ENCODE measurements around the gene RTN4R. TPM values are rescaled to one million over a fixed set of nuclear protein-coding genes. Genes with fewer than 3 reads are reported as not detected.

The RTN4R gene
- total and polyA plus RNA-seq, 2 of the 13 experiments (the other 11 are each of a cell fraction or from before 2014, with no cell fraction given): 0.22 to 0.77 TPM

DNA sequence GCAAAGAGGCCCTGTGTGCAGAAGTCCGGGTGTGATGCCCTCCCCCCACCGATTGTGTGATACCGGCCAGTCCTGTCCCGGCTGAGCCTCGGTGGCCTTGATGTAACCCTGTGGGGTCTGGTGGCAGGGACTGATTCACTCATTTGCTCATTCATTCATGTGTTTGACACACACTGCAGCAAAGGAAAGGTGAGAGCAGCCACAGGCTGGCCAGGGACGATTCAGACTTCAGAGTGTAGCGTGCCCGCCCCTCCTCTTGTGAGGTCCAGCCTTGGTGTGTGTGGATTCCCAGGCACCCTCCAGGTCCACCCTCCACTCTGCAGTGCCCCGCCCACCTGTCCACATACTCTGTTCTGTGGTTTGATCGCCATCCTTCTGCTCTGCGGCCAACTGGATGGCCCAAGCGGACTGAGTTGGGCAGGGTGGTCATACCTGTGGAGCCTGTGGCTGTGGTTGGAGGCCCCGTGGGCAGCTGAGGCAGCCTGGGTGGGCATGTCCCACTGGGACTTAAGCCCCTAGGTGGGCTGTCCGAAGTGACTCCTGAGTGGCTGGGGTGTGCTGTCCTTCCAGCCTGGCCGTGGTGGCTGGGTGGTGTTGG lies 59.3 kb downstream of the RTN4R start:
- Histone ChIP-seq H4K20me1 (ENCODE audit: insufficient read depth, low read length) (no peaks in the 10 kb centered on the region), H3K4me3 (replicated peaks in 1 of 3; ENCODE audit: insufficient read depth in 1 of 3, low read depth in 2 of 3, low read length in 3 of 3) (no peak overlapping the region), H3K4me2 (ENCODE audit: low read depth, low read length) (no peak overlapping the region), H3K79me2 (ENCODE audit: insufficient read depth, low read length) (no peaks in the 10 kb centered on the region), H3K9ac (ENCODE audit: insufficient read depth, low read depth, low read length) (no peak overlapping the region), H3K4me1 (ENCODE audit: insufficient read depth, low read length) (peaks cover 9% of the 10 kb centered on the region), H3K27me3 (ENCODE audit: control insufficient read depth in 1 of 2, insufficient read depth in 2 of 2, low read length in 2 of 2) (peaks cover 19 to 90% of the 10 kb centered on the region in 2 experiments; a peak in 4 of 5 replicates), H3K36me3 (replicated peaks in 1 of 2; ENCODE audit: control insufficient read depth in 1 of 2, insufficient read depth in 2 of 2, low read length in 2 of 2) (no peaks in the 10 kb centered on the region), H3K27ac (ENCODE audit: extremely low read length, insufficient read depth, low read length) (no peak overlapping the region), H3K9me3 (ENCODE audit: low read length) (no peaks in the 10 kb centered on the region), H2AFZ (ENCODE audit: low read length) (no peak overlapping the region)
- in situ Hi-C loops (cut with HindIII; ENCODE audit: extremely low pct_ligation_motif_present, low pct_unique_long_range_greater_than_20kb): no loop called here
- POLR2A ChIA-PET: no interaction called here
- FAIRE-seq: no peak
- ATAC-seq: no peak
- DNase-seq (ENCODE audit: low spot score): no peak
- WGBS (ENCODE audit: low lambda C conversion rate): 24% methylated on average over 12 of the region's 15 CpGs
- no TSS peak for BruUV-seq (replicated peaks)
- CTCF ChIA-PET (ENCODE audit: low intra/inter-chr PET ratio, low total read pairs): no interaction called here
- TF ChIP-seq PLRG1 (conservative IDR thresholded peaks at IDR 0.05) (no peak), ZKSCAN1 (IDR thresholded peaks at IDR 0.05; ENCODE audit: low read length) (no peak), HDAC1 (CRISPR knock-in tag; IDR thresholded peaks at IDR 0.05) (no peak)
- intact Hi-C loops (cut with micrococcal nuclease; ENCODE audit: unreplicated experiment): no loop called here

DNA sequence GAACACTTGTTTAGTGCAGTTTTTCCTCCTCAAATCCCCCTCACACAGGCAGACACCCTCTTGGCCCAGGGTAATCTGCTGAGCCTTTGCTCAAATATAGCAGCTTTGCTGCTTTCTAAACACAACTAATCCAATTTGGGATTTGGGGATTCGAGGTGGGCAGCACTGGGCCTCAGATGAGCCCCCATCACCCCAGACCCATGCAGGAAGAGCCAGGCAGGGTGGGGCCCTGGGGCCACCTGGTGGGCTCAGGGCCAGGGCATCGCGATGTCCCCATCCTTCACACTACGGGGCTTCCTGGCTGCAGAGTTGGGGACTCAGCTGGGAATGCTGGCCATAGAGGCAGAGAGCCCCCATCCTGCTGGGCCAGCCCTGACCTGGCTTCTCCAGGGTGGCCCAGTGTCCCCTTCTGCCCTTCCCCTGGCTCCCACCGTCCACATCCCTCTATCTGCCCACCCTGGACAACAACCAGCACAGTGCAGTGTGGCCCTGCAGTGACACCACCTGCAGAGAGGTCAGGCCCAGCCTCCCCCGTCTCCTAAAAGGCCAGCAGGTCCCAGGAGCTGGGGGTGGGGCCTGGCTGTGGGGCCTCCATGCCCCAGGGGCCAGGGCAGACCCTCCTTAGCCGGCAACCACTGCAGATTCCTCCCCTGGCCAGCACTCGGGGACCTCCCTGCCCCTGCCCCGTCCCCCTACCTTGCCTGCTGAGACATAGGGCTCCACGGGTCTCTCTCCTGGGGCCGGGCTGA lies 60.7 kb downstream of the RTN4R start:
- 0% methylated on average over 5 of the region's 11 CpGs for WGBS (ENCODE audit: low lambda C conversion rate)
- no TSS peak for BruUV-seq (replicated peaks)
- Histone ChIP-seq H3K4me2 (ENCODE audit: low read depth, low read length) (no peak overlapping the region), H3K36me3 (replicated peaks in 1 of 2; ENCODE audit: control insufficient read depth in 1 of 2, insufficient read depth in 2 of 2, low read length in 2 of 2) (no peaks in the 10 kb centered on the region), H3K4me3 (replicated peaks in 1 of 3; ENCODE audit: insufficient read depth in 1 of 3, low read depth in 2 of 3, low read length in 3 of 3) (peak overlapping the region in 1 of 3 experiments; percentile 38; a peak in 1 of 6 replicates), H3K27me3 (ENCODE audit: control insufficient read depth in 1 of 2, insufficient read depth in 2 of 2, low read length in 2 of 2) (peaks cover 14 to 90% of the 10 kb centered on the region in 2 experiments; a peak in 4 of 5 replicates), H3K9me3 (ENCODE audit: low read length) (no peaks in the 10 kb centered on the region), H3K9ac (ENCODE audit: insufficient read depth, low read depth, low read length) (no peak overlapping the region), H3K27ac (ENCODE audit: extremely low read length, insufficient read depth, low read length) (no peak overlapping the region), H3K4me1 (ENCODE audit: insufficient read depth, low read length) (peaks cover 19% of the 10 kb centered on the region), H2AFZ (ENCODE audit: low read length) (no peak overlapping the region), H4K20me1 (ENCODE audit: insufficient read depth, low read length) (no peaks in the 10 kb centered on the region), H3K79me2 (ENCODE audit: insufficient read depth, low read length) (no peaks in the 10 kb centered on the region)
- ChIA-PET CTCF (ENCODE audit: low intra/inter-chr PET ratio, low total read pairs) (no interaction called here), POLR2A (no interaction called here)
- ATAC-seq: no peak
- no peak for DNase-seq (ENCODE audit: low spot score)
- intact Hi-C loops (cut with micrococcal nuclease; ENCODE audit: unreplicated experiment): no loop called here
- in situ Hi-C loops (cut with HindIII; ENCODE audit: extremely low pct_ligation_motif_present, low pct_unique_long_range_greater_than_20kb): no loop called here
- no peak for FAIRE-seq
- TF ChIP-seq, protein P1, sequence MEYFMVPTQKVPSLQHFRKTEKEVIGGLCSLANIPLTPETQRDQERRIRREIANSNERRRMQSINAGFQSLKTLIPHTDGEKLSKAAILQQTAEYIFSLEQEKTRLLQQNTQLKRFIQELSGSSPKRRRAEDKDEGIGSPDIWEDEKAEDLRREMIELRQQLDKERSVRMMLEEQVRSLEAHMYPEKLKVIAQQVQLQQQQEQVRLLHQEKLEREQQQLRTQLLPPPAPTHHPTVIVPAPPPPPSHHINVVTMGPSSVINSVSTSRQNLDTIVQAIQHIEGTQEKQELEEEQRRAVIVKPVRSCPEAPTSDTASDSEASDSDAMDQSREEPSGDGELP (IDR thresholded peaks at IDR 0.05; ENCODE audit: borderline replicate concordance, low read depth): no peak
- no peak for TF ChIP-seq ZBTB42 (CRISPR knock-in tag; IDR thresholded peaks at IDR 0.05)
- no peak for TF ChIP-seq ZKSCAN1 (IDR thresholded peaks at IDR 0.05; ENCODE audit: low read length)
- TF ChIP-seq ZBTB1 (CRISPR knock-in tag; IDR thresholded peaks at IDR 0.05; ENCODE audit: borderline replicate concordance): no peak
- no peak for TF ChIP-seq ZNF709 (CRISPR knock-in tag; IDR thresholded peaks at IDR 0.05)
- no peak for TF ChIP-seq MBD4 (IDR thresholded peaks at IDR 0.05; ENCODE audit: borderline replicate concordance, low read length)
- no peak for TF ChIP-seq PHF20 (CRISPR knock-in tag; IDR thresholded peaks at IDR 0.05)
- TF ChIP-seq ARHGAP35 (CRISPR knock-in tag; IDR thresholded peaks at IDR 0.05; ENCODE audit: borderline replicate concordance): no peak
- TF ChIP-seq ZNF431 (CRISPR knock-in tag; IDR thresholded peaks at IDR 0.05; ENCODE audit: borderline replicate concordance, low read depth): no peak
- no peak for TF ChIP-seq RNF2 (conservative IDR thresholded peaks at IDR 0.05; ENCODE audit: low read depth)

Measured in HepG2 (cell line).